Astrocyte of the hippocampus (primary cell): ENCODE results near the gene PCDHA12.
"Not testable (repeated sequence)": the region's sequence is repeated elsewhere in the genome, so short reads cannot be mapped to it uniquely, and the experiment has no call there.

ENCODE experiments used
- DNase-seq: peaks from one replicate; pipeline ENCODE4 v3.0.0; 2011; ENCODE audit warnings: low read depth, low spot score

Gene PCDHA12

GRCh38 chr5:140857177-140857986, 17.7 kb upstream of the PCDHA12 start:
- no peak for DNase-seq

- no peak for DNase-seq
These were observed 17.2 kb upstream of the PCDHA12 start for GRCh38 chr5:140857987-140858240.

- DNase-seq, result no peak
These were observed 12.4 kb upstream of the PCDHA12 start for GRCh38 chr5:140862441-140863295.

- peak; percentile 10 for DNase-seq
These were observed 6.2 kb upstream of the PCDHA12 start, which contains the start of gene PCDHA11 for GRCh38 chr5:140868721-140869554. TSS of gene PCDHA11 (plus strand) at chr5:140868957. CDS start at chr5:140869104, 147 bp downstream.

GRCh38 chr5:140869555-140869886, 5.6 kb upstream of the PCDHA12 start:
- no peak for DNase-seq

GRCh38 chr5:140870221-140871201, 4.6 kb upstream of the PCDHA12 start:
- DNase-seq, result no peak

- not testable (repeated sequence) for DNase-seq
These were observed 1.6 kb downstream of the PCDHA12 start for GRCh38 chr5:140876541-140877261.

- no peak for DNase-seq
These were observed 2.1 kb downstream of the PCDHA12 start for GRCh38 chr5:140877262-140877581.

- DNase-seq, result peak; percentile 10
These were observed 6.9 kb downstream of the PCDHA12 start, which contains the start of gene PCDHA13 for GRCh38 chr5:140881889-140882590. TSS of gene PCDHA13 (plus strand) at chr5:140882124. CDS start at chr5:140882269, 145 bp downstream.

GRCh38 chr5:140882591-140882899, 7.4 kb downstream of the PCDHA12 start:
- DNase-seq, result no peak

- no peak for DNase-seq
These were observed 8.3 kb downstream of the PCDHA12 start for GRCh38 chr5:140883373-140883772.

GRCh38 chr5:140883927-140884697, 9.0 kb downstream of the PCDHA12 start:
- DNase-seq, result no peak

GRCh38 chr5:140916325-140916724, 41.2 kb downstream of the PCDHA12 start:
- no peak for DNase-seq

- no peak for DNase-seq
These were observed 48.5 kb downstream of the PCDHA12 start for GRCh38 chr5:140923601-140924000.

GRCh38 chr5:140925806-140926442, 50.8 kb downstream of the PCDHA12 start, which contains the start of gene PCDHAC1:
TSS of gene PCDHAC1 (plus strand) at chr5:140926299. CDS start at chr5:140926893, 594 bp downstream.
- DNase-seq, result peak; percentile 2

GRCh38 chr5:140926443-140927227, 51.5 kb downstream of the PCDHA12 start:
- peak; percentile 83 for DNase-seq

GRCh38 chr5:140927228-140927573, 52.1 kb downstream of the PCDHA12 start:
- DNase-seq, result no peak
